GM12801 (cell line): ENCODE results near the gene PLA2G6.

Experiments used
- TF ChIP-seq, protein P1 (sequence below): IDR thresholded peaks from one replicate; pipeline ENCODE4 v1.5.1; 2011; ENCODE audit warnings: control low read depth; ENCODE audit not compliant: insufficient read length; ENCODE audit errors: extremely low read depth

PLA2G6 gene

DNA sequence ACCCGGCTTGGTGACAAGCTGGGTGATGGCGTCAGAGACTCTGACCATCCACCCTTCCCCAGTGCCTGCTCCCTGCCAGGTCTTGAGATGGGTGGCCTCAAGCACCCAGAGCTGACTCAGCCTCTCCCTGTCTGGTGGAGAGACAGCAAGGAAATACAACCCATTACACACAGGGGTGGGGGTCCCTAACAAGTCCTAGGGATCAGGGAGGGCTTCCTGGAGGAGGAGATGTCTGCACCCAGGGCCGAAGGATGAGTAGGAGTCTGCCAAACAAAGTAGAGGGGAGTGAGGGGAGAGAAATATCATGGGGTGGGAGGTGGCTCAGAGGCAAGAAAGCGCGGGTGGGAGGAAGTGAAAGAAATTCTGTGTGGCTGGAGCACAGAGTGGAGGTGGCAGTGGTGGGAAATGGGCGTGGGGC lies 26.9 kb upstream of the PLA2G6 start:
- TF ChIP-seq, protein P1, sequence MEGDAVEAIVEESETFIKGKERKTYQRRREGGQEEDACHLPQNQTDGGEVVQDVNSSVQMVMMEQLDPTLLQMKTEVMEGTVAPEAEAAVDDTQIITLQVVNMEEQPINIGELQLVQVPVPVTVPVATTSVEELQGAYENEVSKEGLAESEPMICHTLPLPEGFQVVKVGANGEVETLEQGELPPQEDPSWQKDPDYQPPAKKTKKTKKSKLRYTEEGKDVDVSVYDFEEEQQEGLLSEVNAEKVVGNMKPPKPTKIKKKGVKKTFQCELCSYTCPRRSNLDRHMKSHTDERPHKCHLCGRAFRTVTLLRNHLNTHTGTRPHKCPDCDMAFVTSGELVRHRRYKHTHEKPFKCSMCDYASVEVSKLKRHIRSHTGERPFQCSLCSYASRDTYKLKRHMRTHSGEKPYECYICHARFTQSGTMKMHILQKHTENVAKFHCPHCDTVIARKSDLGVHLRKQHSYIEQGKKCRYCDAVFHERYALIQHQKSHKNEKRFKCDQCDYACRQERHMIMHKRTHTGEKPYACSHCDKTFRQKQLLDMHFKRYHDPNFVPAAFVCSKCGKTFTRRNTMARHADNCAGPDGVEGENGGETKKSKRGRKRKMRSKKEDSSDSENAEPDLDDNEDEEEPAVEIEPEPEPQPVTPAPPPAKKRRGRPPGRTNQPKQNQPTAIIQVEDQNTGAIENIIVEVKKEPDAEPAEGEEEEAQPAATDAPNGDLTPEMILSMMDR = no peak

DNA sequence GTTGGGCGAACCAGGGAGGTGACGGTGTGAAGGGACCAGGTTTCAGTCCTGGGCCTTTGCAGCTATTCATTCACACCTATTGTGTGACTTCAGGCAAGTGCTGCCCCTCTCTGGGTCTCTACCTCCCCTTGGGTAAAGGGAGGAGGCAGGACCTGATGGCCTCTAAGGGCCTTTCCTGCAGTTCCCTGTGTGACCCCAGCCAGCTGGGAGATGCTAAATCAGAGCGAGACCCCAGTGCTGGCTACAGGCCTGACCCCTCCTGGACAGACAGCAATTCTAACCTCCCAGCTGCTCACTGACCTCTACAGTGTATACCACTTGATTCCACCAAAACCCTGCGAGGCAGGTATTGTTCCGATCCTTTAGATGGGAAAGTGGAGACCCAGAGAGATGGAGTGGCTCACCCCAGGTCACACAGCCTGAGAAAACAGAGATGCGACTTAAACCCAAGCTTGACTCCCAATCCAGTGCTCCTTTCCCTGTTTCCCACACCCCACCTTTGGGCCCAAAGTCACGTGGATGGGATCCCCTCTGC lies 26.3 kb upstream of the PLA2G6 start:
- TF ChIP-seq, protein P1 = no peak

DNA sequence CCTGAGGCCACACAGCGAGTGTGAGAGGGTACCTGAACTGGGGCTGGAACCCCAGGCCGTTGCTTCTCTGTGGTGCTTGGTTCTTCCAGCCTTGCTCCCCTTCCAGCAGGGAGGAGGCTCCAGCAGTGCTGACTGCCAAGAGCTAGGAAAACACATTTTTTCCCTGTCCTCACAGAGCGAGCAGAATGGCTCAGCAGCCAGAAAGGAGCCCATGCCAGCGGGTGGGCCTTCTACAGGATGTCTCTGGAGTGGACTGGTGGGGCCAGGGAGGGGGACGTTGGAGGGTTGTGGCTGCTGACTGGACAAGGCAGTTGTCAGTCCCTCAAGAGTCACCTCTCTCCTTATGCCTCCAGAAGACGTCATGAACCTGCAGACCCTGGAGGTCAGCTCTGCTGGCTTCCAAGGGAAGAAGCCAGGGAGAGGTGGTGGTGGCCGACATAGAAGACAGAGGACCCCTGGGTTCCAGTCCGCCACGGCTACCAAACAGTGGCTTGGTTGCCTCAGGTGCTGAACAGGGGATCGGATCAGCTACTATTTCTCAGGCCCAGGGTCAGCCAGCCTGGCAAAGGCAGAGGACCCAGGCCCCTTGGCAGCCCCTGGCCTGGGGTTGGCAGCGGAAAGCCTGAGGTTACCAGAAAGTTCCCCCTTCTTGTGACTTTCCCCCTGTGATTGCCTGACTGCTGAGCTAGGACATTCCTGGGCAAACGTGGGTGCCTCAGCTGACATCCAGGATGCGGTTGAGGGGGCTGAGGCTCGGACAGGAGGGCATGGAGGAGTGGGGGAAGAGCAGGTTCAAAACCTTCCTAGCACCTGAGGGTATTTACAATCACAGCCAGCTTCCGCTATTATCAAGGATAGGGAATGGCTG lies 23.9 kb upstream of the PLA2G6 start:
- TF ChIP-seq, protein P1 = no peak

DNA sequence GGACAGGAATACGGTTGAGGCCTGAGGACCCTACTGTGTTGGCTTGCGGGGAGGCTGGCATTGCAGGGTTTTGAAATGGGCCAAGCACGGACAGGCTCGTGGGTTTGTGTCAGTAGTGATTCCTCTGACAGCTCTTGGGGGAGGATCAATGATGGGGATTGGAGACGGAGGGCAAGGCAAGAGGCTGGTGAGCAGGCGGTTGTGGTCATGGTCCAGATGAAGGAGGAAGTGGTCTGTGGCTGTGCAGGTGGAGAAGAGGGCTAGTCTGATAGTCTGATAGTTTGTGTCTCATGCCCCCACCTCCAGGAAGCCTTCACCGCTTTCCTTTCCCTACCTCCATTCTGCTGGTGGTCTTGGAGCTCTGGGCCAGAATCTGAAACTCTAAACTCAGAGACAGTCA lies 23.2 kb upstream of the PLA2G6 start:
- TF ChIP-seq, protein P1 = no peak

DNA sequence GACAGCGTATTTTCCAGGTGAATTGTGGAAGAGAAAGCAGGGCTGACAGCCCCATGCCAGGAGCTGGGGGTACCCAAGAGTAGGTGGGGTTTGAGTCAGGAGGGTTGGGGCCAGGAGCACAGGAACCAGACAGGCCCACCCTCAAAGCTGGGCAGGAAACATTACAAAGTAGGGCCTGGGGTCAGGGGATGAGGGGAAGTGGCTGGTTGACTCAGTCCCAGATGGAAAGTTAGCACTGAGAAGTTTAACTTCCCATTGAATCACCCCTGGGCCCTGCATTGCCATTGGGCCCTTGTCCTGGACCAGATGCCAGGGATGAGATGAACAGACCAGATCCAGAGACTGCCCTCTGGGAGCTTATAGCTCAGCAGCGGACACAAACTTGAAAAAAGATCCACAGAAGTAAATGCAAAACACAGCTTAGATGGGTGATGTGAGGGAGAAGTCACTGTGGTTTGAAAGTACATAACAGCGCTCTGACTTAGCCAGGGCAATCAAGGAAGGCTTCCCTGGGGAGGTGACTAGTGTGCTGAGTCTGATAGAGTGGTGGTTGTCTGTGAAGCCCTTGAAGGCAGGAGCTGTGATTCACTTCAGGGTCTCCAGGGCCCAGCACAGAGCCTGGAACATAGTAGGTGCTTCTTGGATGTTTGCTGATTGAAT lies 22.4 kb upstream of the PLA2G6 start:
- TF ChIP-seq, protein P1 = no peak

DNA sequence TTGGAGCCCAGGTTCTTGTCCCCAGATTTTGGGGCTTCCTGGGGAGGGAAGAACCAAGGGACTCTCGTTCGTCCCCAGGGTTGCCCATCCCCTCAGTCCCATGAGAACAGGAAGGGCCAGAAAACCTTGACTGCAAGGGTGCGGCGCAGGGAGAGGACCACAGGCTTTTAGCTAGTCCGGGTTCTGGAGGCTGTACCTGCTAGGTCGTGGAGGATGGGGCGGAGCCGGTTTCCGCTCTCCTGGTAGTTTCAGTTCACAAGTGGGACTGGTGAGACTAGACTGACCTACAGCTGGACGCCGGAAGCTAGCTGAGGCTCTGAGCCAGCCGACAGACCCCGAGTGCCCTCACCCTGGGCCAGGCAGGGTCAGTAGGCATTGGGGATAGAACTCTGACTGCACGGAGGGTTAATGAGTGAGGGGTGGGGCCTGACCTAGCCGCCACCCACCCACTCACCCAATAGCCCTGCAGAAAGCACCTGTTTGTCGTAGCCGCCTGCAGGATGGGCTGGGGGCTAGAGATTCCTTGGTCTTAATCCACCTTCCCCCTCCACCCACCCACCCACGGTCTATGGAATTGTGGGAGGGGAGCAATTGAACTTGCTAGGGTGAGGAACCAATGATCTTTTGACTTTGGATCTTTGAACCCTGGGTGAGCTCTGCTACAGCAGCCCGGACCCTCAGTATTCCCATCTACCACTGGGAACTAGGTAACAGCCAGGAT lies 21.6 kb upstream of the PLA2G6 start:
- TF ChIP-seq, protein P1 = no peak

DNA sequence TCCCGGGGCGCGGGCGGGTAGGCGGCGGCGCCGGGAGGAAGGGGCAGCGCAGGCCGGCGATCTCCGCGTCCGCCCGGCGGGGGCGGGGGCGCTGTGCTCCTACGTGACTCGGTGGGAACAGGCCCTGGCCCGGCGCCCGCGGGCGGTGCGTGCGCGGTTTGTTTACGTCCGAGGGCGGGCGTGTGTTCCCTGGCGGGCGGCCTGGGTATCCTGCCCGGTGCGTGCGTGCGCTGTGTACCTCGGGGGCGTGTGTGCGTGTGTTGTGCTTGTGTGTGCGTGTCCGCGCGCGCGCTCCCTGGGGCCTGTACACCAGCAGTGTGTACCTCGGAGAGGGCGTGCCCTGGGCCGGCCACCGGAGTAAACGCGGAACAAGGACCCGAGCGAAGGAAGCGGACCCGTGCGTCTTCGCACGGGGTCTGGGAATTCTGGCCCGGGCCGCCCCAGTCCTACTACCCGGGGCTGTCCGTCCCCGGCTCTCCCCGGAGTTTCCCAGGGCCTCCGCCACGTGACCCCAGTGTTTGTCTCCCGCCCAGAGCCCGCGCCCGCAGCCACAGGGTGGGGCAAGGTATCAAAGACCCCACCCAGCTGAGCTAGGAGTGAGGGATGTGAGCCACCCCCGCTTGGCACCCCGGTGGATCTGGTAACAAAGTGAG lies 20.9 kb upstream of the PLA2G6 start:
- TF ChIP-seq, protein P1 = no peak
